Trophoblast cell (in vitro differentiated cells and primary cell): ENCODE data around the gene LRMDA.

Experiments used
- DNase-seq, 2 donors: peaks; one replicate each; pipeline ENCODE4 v3.0.0-alpha.2; 2016
- H2AFZ ChIP-seq: 2 replicates; pipeline ENCODE4 v1.6.1; 2013; ENCODE audit warnings: low read length, moderate library complexity, mild to moderate bottlenecking; ENCODE audit not compliant: insufficient read depth, poor library complexity
- H2AK5ac ChIP-seq: 2 replicates; pipeline ENCODE4 v1.6.1; 2013; ENCODE audit warnings: mild to moderate bottlenecking, low read length
- H2BK120ac ChIP-seq: 2 replicates; pipeline ENCODE4 v1.6.1; 2013; ENCODE audit warnings: low read length, mild to moderate bottlenecking, moderate library complexity; ENCODE audit not compliant: insufficient read depth, poor library complexity
- H2BK12ac ChIP-seq: 2 replicates; pipeline ENCODE4 v1.6.1; 2013; ENCODE audit warnings: mild to moderate bottlenecking, low read length, moderate library complexity
- H2BK5ac ChIP-seq: 2 replicates; pipeline ENCODE4 v1.6.1; 2013; ENCODE audit warnings: low read length, low read depth, moderate library complexity, mild to moderate bottlenecking; ENCODE audit not compliant: poor library complexity
- H3K14ac ChIP-seq: 2 replicates; pipeline ENCODE4 v1.6.1; 2013; ENCODE audit warnings: mild to moderate bottlenecking, low read length
- H3K18ac ChIP-seq: 2 replicates; pipeline ENCODE4 v1.6.1; 2013; ENCODE audit warnings: mild to moderate bottlenecking, low read length
- H3K23ac ChIP-seq: 2 replicates; pipeline ENCODE4 v1.6.1; 2013; ENCODE audit warnings: low read length
- H3K27ac ChIP-seq: 2 replicates; pipeline ENCODE4 v1.5.1; 2013; ENCODE audit warnings: low read depth, mild to moderate bottlenecking, inconsistent platforms, low read length, moderate library complexity
- H3K27me3 ChIP-seq: 2 replicates; pipeline ENCODE4 v1.6.1; 2013; ENCODE audit warnings: inconsistent platforms, mild to moderate bottlenecking, low read length, moderate library complexity; ENCODE audit not compliant: insufficient read depth
- H3K36me3 ChIP-seq, 2 experiments: 1 replicate in 1 of 2; 2 replicates in 1 of 2; pipeline ENCODE4 v1.6.1; 2013; ENCODE audit warnings: low read length in 2 of 2, mild to moderate bottlenecking in 2 of 2, moderate library complexity in 1 of 2; ENCODE audit not compliant: insufficient read depth in 2 of 2, control insufficient read depth in 1 of 2
- H3K4ac ChIP-seq: 2 replicates; pipeline ENCODE4 v1.6.1; 2013; ENCODE audit warnings: low read depth, mild to moderate bottlenecking, low read length, moderate library complexity
- H3K4me1 ChIP-seq, 2 experiments: 1 replicate in 1 of 2; 2 replicates in 1 of 2; pipeline ENCODE4 v1.6.1; 2013; ENCODE audit warnings: low read length in 2 of 2, mild to moderate bottlenecking in 2 of 2, moderate library complexity in 1 of 2; ENCODE audit not compliant: insufficient read depth in 2 of 2, control insufficient read depth in 1 of 2
- H3K4me2 ChIP-seq: 2 replicates; pipeline ENCODE4 v1.6.1; 2013; ENCODE audit warnings: inconsistent platforms, mild to moderate bottlenecking, low read length, moderate library complexity
- H3K4me3 ChIP-seq: 2 replicates; pipeline ENCODE4 v1.5.1; 2013; ENCODE audit warnings: mild to moderate bottlenecking, low read depth, low read length, inconsistent platforms
- H3K79me1 ChIP-seq: one replicate; pipeline ENCODE4 v1.6.1; 2013; ENCODE audit warnings: low read length
- H3K79me2 ChIP-seq: 2 replicates; pipeline ENCODE4 v1.6.1; 2013; ENCODE audit warnings: low read length, mild to moderate bottlenecking; ENCODE audit not compliant: control insufficient read depth, insufficient read depth, poor library complexity
- H3K9ac ChIP-seq: 2 replicates; pipeline ENCODE4 v1.6.1; 2013; ENCODE audit warnings: mild to moderate bottlenecking, low read length
- H3K9me3 ChIP-seq: 2 replicates; pipeline ENCODE4 v1.6.1; 2013; ENCODE audit warnings: low read depth, mild to moderate bottlenecking, control low read depth, inconsistent platforms, low read length; ENCODE audit not compliant: insufficient read depth
- H4K12ac ChIP-seq: 2 replicates; pipeline ENCODE4 v1.6.1; 2013; ENCODE audit warnings: low read depth, mild to moderate bottlenecking, low read length, moderate library complexity
- H4K8ac ChIP-seq: 2 replicates; pipeline ENCODE4 v1.6.1; 2013; ENCODE audit warnings: low read depth, mild to moderate bottlenecking, low read length, moderate library complexity
- H4K91ac ChIP-seq: one replicate; pipeline ENCODE4 v1.6.1; 2013; ENCODE audit warnings: low read depth, mild to moderate bottlenecking, low read length, moderate library complexity
- WGBS: extraction: QIAGEN DNeasy Blood & Tissue Kit; methylation state at CpG from one replicate; pipeline ENCODE4 v1.1.7; 2013; ENCODE audit warnings: missing lambda C conversion rate; ENCODE audit not compliant: insufficient read length, insufficient coverage; ENCODE audit errors: extremely low coverage; 5-methylcytosine and 5-hydroxymethylcytosine counted together

The LRMDA gene

DNA sequence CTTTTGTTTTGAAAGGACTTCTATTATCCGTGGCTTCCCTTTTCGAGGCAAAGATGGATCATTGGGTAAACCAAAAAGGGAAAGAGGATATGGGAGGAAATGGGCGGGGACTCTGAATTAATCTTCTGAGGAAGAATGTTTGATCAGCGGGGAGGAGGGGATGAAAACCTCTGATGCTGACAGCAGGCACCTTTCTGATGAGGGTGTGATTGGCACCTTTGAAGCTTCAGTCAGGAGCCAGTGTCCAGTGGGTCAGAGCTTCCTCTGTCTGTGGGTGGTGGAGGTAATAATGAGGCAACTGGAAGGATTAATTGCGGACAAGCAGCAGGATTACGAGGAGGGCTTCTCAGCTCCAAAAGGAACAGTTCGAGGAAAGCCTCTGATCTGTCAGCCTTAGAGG is 877.6 kb downstream of the LRMDA start:
- H4K8ac ChIP-seq, result peak overlapping the region; percentile 9
- no peaks in the 10 kb centered on the region for H3K9me3 ChIP-seq
- H3K36me3 ChIP-seq, result no peaks in the 10 kb centered on the region
- peak overlapping the region; percentile 10 for H4K91ac ChIP-seq
- H2AFZ ChIP-seq, result no peak overlapping the region
- no peak for DNase-seq
- no peak overlapping the region for H3K27ac ChIP-seq
- H4K12ac ChIP-seq, result no peak overlapping the region
- H3K79me2 ChIP-seq, result no peaks in the 10 kb centered on the region
- peak overlapping the region; percentile 39 for H2BK120ac ChIP-seq
- peak overlapping the region; percentile 19 for H2BK12ac ChIP-seq
- no peak overlapping the region for H3K4me3 ChIP-seq
- H3K18ac ChIP-seq, result peak overlapping the region; percentile 33
- H3K9ac ChIP-seq, result no peak overlapping the region
- no peak overlapping the region for H2BK5ac ChIP-seq
- WGBS, result no CpG with 5 or more reads among the region's 7 CpGs
- H3K4me1 ChIP-seq, result peaks cover 0 to 3% of the 10 kb centered on the region in 2 experiments
- H2AK5ac ChIP-seq, result no peak overlapping the region
- H3K4me2 ChIP-seq, result no peak overlapping the region
- H3K79me1 ChIP-seq, result peaks cover 3% of the 10 kb centered on the region
- H3K23ac ChIP-seq, result no peak overlapping the region
- H3K27me3 ChIP-seq, result no peaks in the 10 kb centered on the region
- H3K14ac ChIP-seq, result no peak overlapping the region
- H3K4ac ChIP-seq, result peak overlapping the region; percentile 12

DNA sequence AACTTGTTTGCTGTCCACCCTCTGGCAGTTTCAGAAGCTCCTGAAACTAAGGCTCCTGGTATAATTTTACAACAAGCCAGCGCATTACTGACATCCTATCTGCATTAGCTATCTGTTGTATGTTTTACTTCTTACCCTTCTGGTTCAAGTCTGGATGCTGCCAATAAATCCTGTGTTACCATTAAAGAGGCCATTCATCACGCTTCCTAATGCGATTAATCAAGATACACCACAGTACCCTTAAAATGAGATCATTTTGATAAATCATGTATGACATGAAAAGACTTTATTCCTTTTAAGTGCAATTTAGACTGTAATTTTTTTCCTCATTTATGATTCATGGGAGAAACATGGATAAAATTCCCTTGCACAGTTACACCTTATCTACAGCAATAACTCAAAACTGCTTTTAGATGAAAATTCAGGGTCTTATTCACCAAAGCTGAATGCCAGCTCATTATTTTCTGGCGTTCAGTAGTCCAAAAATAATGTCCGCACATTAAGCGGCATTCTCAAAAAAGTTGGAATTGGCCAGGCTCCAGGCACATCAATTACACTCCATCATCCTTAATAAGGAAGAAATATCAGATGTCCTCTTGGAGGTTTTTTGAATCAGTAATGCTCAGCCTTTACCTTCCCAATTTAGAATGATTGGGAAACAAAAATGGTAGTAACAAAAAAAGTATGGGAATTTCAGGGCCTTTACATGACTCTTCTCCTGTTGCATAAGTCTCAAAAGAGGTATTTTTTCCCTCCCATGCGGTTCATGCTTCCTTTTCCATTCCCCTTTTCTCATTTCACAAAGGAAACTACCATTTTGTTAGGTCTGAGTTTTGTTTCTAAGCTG is 878.5 kb downstream of the LRMDA start:
- no peak overlapping the region for H2AFZ ChIP-seq
- H4K8ac ChIP-seq, result no peak overlapping the region
- no peak overlapping the region for H3K18ac ChIP-seq
- H3K4me1 ChIP-seq, result peaks cover 0 to 3% of the 10 kb centered on the region in 2 experiments
- no peak overlapping the region for H3K9ac ChIP-seq
- H3K79me1 ChIP-seq, result peaks cover 3% of the 10 kb centered on the region
- no peaks in the 10 kb centered on the region for H3K79me2 ChIP-seq
- no peak overlapping the region for H3K4me2 ChIP-seq
- H3K9me3 ChIP-seq, result no peaks in the 10 kb centered on the region
- no peak for DNase-seq
- H4K12ac ChIP-seq, result no peak overlapping the region
- H4K91ac ChIP-seq, result no peak overlapping the region
- H3K27me3 ChIP-seq, result no peaks in the 10 kb centered on the region
- no peak overlapping the region for H3K23ac ChIP-seq
- no peak overlapping the region for H3K4ac ChIP-seq
- no CpG with 5 or more reads among the region's 7 CpGs for WGBS
- H3K36me3 ChIP-seq, result no peaks in the 10 kb centered on the region
- H3K4me3 ChIP-seq, result no peak overlapping the region
- H2AK5ac ChIP-seq, result no peak overlapping the region
- no peak overlapping the region for H3K27ac ChIP-seq
- no peak overlapping the region for H2BK12ac ChIP-seq
- no peak overlapping the region for H2BK5ac ChIP-seq
- H3K14ac ChIP-seq, result no peak overlapping the region
- no peak overlapping the region for H2BK120ac ChIP-seq

- Histone ChIP-seq H2AFZ (no peak overlapping the region), H4K91ac (no peak overlapping the region), H2BK120ac (no peak overlapping the region), H3K18ac (no peak overlapping the region), H3K36me3 (no peaks in the 10 kb centered on the region), H4K12ac (no peak overlapping the region), H3K14ac (no peak overlapping the region), H3K4me1 (peaks cover 0 to 3% of the 10 kb centered on the region in 2 experiments), H3K27ac (no peak overlapping the region), H4K8ac (no peak overlapping the region), H2AK5ac (no peak overlapping the region), H3K4me3 (no peak overlapping the region), H3K27me3 (no peaks in the 10 kb centered on the region), H3K4ac (no peak overlapping the region), H2BK12ac (no peak overlapping the region), H3K9ac (no peak overlapping the region), H2BK5ac (no peak overlapping the region), H3K4me2 (no peak overlapping the region), H3K79me1 (peaks cover 3% of the 10 kb centered on the region), H3K79me2 (no peaks in the 10 kb centered on the region), H3K9me3 (no peaks in the 10 kb centered on the region), H3K23ac (no peak overlapping the region)
- WGBS, result no CpG with 5 or more reads among the region's 1 CpG
- DNase-seq, result no peak
Measured at GRCh38 chr10:76310588-76311080, 879.2 kb downstream of the LRMDA start.

GRCh38 chr10:76311752-76312636 is 880.6 kb downstream of the LRMDA start:
- no peak overlapping the region for H4K91ac ChIP-seq
- no peak overlapping the region for H3K4ac ChIP-seq
- H2BK12ac ChIP-seq, result no peak overlapping the region
- no peaks in the 10 kb centered on the region for H3K79me2 ChIP-seq
- no peak overlapping the region for H2BK5ac ChIP-seq
- no peak overlapping the region for H3K23ac ChIP-seq
- peaks cover 4% of the 10 kb centered on the region for H3K9me3 ChIP-seq
- no peak overlapping the region for H2AK5ac ChIP-seq
- no peak overlapping the region for H4K12ac ChIP-seq
- peaks cover 0 to 3% of the 10 kb centered on the region in 2 experiments for H3K4me1 ChIP-seq
- H3K9ac ChIP-seq, result no peak overlapping the region
- no peaks in the 10 kb centered on the region for H3K36me3 ChIP-seq
- WGBS, result no CpG with 5 or more reads among the region's 4 CpGs
- H3K14ac ChIP-seq, result no peak overlapping the region
- no peak overlapping the region for H3K4me3 ChIP-seq
- H4K8ac ChIP-seq, result no peak overlapping the region
- H3K79me1 ChIP-seq, result peaks cover 3% of the 10 kb centered on the region
- no peak overlapping the region for H2BK120ac ChIP-seq
- H3K18ac ChIP-seq, result no peak overlapping the region
- no peak overlapping the region for H3K4me2 ChIP-seq
- no peaks in the 10 kb centered on the region for H3K27me3 ChIP-seq
- no peak overlapping the region for H3K27ac ChIP-seq
- no peak overlapping the region for H2AFZ ChIP-seq
- DNase-seq, result peak in 1 of 2 donors; percentile 5
